ENCODE results near the gene MRPL3. TPM values are rescaled to one million over a fixed set of nuclear protein-coding genes. Genes with fewer than 3 reads are reported as not detected.

MRPL3 gene
- polyA plus RNA-seq, 2 of the 4 experiments (the other 2 are of a cell fraction) = 108 to 215 TPM

- ChIA-PET CTCF (interaction anchor here (0.6 to 1.3 kb wide), 3 partner anchors 9 to 798 kb away, joined by 3 to 4 read pairs (median 3); no protein-coding TSS in a partner anchor), POLR2A (no interaction called here)
- no peak for TF ChIP-seq FOXS1 (CRISPR knock-in tag; IDR thresholded peaks at IDR 0.05)
- TF ChIP-seq ZSCAN20 (CRISPR knock-in tag; IDR thresholded peaks at IDR 0.05) = no peak
- no peak for TF ChIP-seq CBX8 (IDR thresholded peaks at IDR 0.05)
- TF ChIP-seq KDM1A (IDR thresholded peaks at IDR 0.05; ENCODE audit: low read depth) = no peak
- no peak for TF ChIP-seq BCL3 (IDR thresholded peaks at IDR 0.05)
- TF ChIP-seq SMC3 (IDR thresholded peaks at IDR 0.05) = no peak
- no peak for TF ChIP-seq REST (IDR thresholded peaks at IDR 0.05)
- no peak for TF ChIP-seq HEYL (CRISPR knock-in tag; IDR thresholded peaks at IDR 0.05)
- TF ChIP-seq RAD21 (conservative IDR thresholded peaks at IDR 0.05 in 1 of 2, IDR thresholded peaks at IDR 0.05 in 1 of 2) = no peak
- no peak for TF ChIP-seq USF2 (IDR thresholded peaks at IDR 0.05)
- TF ChIP-seq MAX (IDR thresholded peaks at IDR 0.05) = no peak
- TF ChIP-seq MAZ (IDR thresholded peaks at IDR 0.05; ENCODE audit: borderline replicate concordance, low read depth, low read length) = no peak
- TF ChIP-seq JUNB (IDR thresholded peaks at IDR 0.05) = no peak
- TF ChIP-seq MYC (IDR thresholded peaks at IDR 0.05; ENCODE audit: borderline replicate concordance, low read length) = no peak
- TF ChIP-seq ZNF302 (CRISPR knock-in tag; IDR thresholded peaks at IDR 0.05) = no peak
- TF ChIP-seq HOXB13 (CRISPR knock-in tag; IDR thresholded peaks at IDR 0.05; ENCODE audit: low read depth) = no peak
- no peak for TF ChIP-seq NPAS2 (CRISPR knock-in tag; IDR thresholded peaks at IDR 0.05; ENCODE audit: borderline replicate concordance)
- TF ChIP-seq EHF (CRISPR knock-in tag; IDR thresholded peaks at IDR 0.05) = no peak
- TF ChIP-seq HDAC2 (IDR thresholded peaks at IDR 0.05) = no peak
- TF ChIP-seq RCOR1 (IDR thresholded peaks at IDR 0.05; ENCODE audit: low read depth, low read length) = no peak
- FAIRE-seq = no peak
- Histone ChIP-seq H3K4me3 (no peak overlapping the region), H3K9me3 (no peaks in the 10 kb centered on the region), H3K4me1 (no peaks in the 10 kb centered on the region), H3K27ac (no peak overlapping the region), H3K4me2 (no peak overlapping the region)
- no peak for DNase-seq (ENCODE audit: low read depth in 1 of 2, low spot score in 1 of 2)
- WGBS (ENCODE audit: missing lambda C conversion rate) = 97% methylated on average over 1 of the region's 1 CpG
- ATAC-seq = no peak
Measured at GRCh38 chr3:131485119-131485518, 17.7 kb downstream of the MRPL3 start.

GRCh38 chr3:131484496-131485111 is 18.2 kb downstream of the MRPL3 start:
- 88% methylated on average over 4 of the region's 4 CpGs for WGBS (ENCODE audit: missing lambda C conversion rate)
- Histone ChIP-seq H3K4me3 (no peak overlapping the region), H3K4me2 (no peak overlapping the region), H3K4me1 (no peaks in the 10 kb centered on the region), H3K27ac (no peak overlapping the region), H3K9me3 (no peaks in the 10 kb centered on the region)
- FAIRE-seq (no peak), ATAC-seq (no peak), DNase-seq (ENCODE audit: low read depth in 1 of 2, low spot score in 1 of 2) (no peak)
- ChIA-PET POLR2A (no interaction called here), CTCF (interaction anchor here (0.6 to 1.3 kb wide), 4 partner anchors 8 to 798 kb away, joined by 3 to 4 read pairs (median 3); no protein-coding TSS in a partner anchor)
- no peak for TF ChIP-seq ZSCAN20 (CRISPR knock-in tag; IDR thresholded peaks at IDR 0.05)
- no peak for TF ChIP-seq MAZ (IDR thresholded peaks at IDR 0.05; ENCODE audit: borderline replicate concordance, low read depth, low read length)
- TF ChIP-seq KDM1A (IDR thresholded peaks at IDR 0.05; ENCODE audit: low read depth) = no peak
- TF ChIP-seq POLR2AphosphoS2 (conservative IDR thresholded peaks at IDR 0.05; ENCODE audit: low read length) = no peak
- TF ChIP-seq BCL3 (IDR thresholded peaks at IDR 0.05) = no peak
- no peak for TF ChIP-seq NFE2L2 (conservative IDR thresholded peaks at IDR 0.05; ENCODE audit: low read length)
- TF ChIP-seq FOSL2 (IDR thresholded peaks at IDR 0.05) = no peak
- TF ChIP-seq FOSL2 (CRISPR knock-in tag; IDR thresholded peaks at IDR 0.05) = no peak
- no peak for TF ChIP-seq SREBF2 (IDR thresholded peaks at IDR 0.05)
- TF ChIP-seq RFX5 (IDR thresholded peaks at IDR 0.05) = no peak
- TF ChIP-seq KDM5A (IDR thresholded peaks at IDR 0.05) = no peak
- TF ChIP-seq EHF (CRISPR knock-in tag; IDR thresholded peaks at IDR 0.05) = no peak
- TF ChIP-seq CBX8 (IDR thresholded peaks at IDR 0.05) = no peak
- TF ChIP-seq RARB (CRISPR knock-in tag; IDR thresholded peaks at IDR 0.05) = no peak
- no peak for TF ChIP-seq HOXB13 (CRISPR knock-in tag; IDR thresholded peaks at IDR 0.05; ENCODE audit: low read depth)
- TF ChIP-seq FOXS1 (CRISPR knock-in tag; IDR thresholded peaks at IDR 0.05) = no peak
- TF ChIP-seq MAFK (IDR thresholded peaks at IDR 0.05; ENCODE audit: partially characterized antibody) = no peak
- no peak for TF ChIP-seq ZC3H11A (IDR thresholded peaks at IDR 0.05)
- TF ChIP-seq CHD4 (IDR thresholded peaks at IDR 0.05; ENCODE audit: borderline replicate concordance) = no peak

Measured in A549 (cell line).